Measurements from ENCODE around the gene SYT15. TPM values are rescaled to one million over a fixed set of nuclear protein-coding genes. Genes with fewer than 3 reads are reported as not detected.

Gene SYT15
- polyA plus RNA-seq, 1 of the 3 experiments (the other 2 are of a cell fraction) = 0.07 TPM

- no peaks in the 10 kb centered on the region for H3K9me3 ChIP-seq
- ChIA-PET CTCF (interaction anchor here (1.1 to 2.7 kb wide), 3 partner anchors 13 to 22 kb away, joined by 3 to 12 read pairs (median 3); partner anchors contain the start of gene GPRIN2), POLR2A (no interaction called here)
- no peaks in the 10 kb centered on the region for H3K36me3 ChIP-seq (replicated peaks in 1 of 2; ENCODE audit: control insufficient read depth in 1 of 2, insufficient read depth in 2 of 2, low read length in 1 of 2)
- H3K27ac ChIP-seq (ENCODE audit: low read depth in 2 of 2, low read length in 1 of 2) = no peak overlapping the region
- no peak overlapping the region for H3K9ac ChIP-seq
- DNase-seq = no peak
- H3K27me3 ChIP-seq (ENCODE audit: insufficient read depth) = no peaks in the 10 kb centered on the region
- no peaks in the 10 kb centered on the region for H4K20me1 ChIP-seq (ENCODE audit: insufficient read depth)
- H3K9me2 ChIP-seq = no peaks in the 10 kb centered on the region
- H3K4me1 ChIP-seq (ENCODE audit: control insufficient read depth in 1 of 2, insufficient read depth in 2 of 2, low read depth in 1 of 2, low read length in 1 of 2) = peaks cover 0 to 5% of the 10 kb centered on the region in 2 experiments; a peak in 1 of 4 replicates
- no peak overlapping the region for H2AFZ ChIP-seq (ENCODE audit: low read depth)
- no peaks in the 10 kb centered on the region for H3F3A ChIP-seq (replicated peaks; ENCODE audit: insufficient read depth)
- H3K4me3 ChIP-seq (ENCODE audit: low read depth in 2 of 2, low read length in 1 of 2) = no peak overlapping the region
- H3K79me2 ChIP-seq (ENCODE audit: insufficient read depth) = no peaks in the 10 kb centered on the region
- WGBS (ENCODE audit: low lambda C conversion rate) = 76% methylated on average over 14 of the region's 14 CpGs
- no peak for TF ChIP-seq FOXJ3 (CRISPR knock-in tag; IDR thresholded peaks at IDR 0.05)
- TF ChIP-seq YY1 (IDR thresholded peaks at IDR 0.05; ENCODE audit: low read depth) = no peak
- no peak for TF ChIP-seq TAF1 (IDR thresholded peaks at IDR 0.05; ENCODE audit: borderline replicate concordance, low read depth, low read length)
- no peak for TF ChIP-seq EP300 (IDR thresholded peaks at IDR 0.05; ENCODE audit: borderline replicate concordance in 1 of 2, low read depth in 1 of 2, low read length in 1 of 2)
- TF ChIP-seq USF2 (IDR thresholded peaks at IDR 0.05; ENCODE audit: borderline replicate concordance, low read depth, low read length) = no peak
- no peak for TF ChIP-seq JUND (IDR thresholded peaks at IDR 0.05)
- TF ChIP-seq TEAD4 (IDR thresholded peaks at IDR 0.05; ENCODE audit: borderline replicate concordance, insufficient read depth) = no peak
- TF ChIP-seq RCOR1 (IDR thresholded peaks at IDR 0.05; ENCODE audit: low read length) = no peak
- TF ChIP-seq REST (IDR thresholded peaks at IDR 0.05; ENCODE audit: low read depth, low read length) = no peak
- no peak for TF ChIP-seq FOXM1 (IDR thresholded peaks at IDR 0.05; ENCODE audit: low read depth)
- TF ChIP-seq NFIC (IDR thresholded peaks at IDR 0.05; ENCODE audit: borderline replicate concordance) = no peak
- H3K4me2 ChIP-seq = no peak overlapping the region
Measured at GRCh38 chr10:46543466-46544377, 35.2 kb upstream of the SYT15 start.
